NCI-H187 (cell line): ENCODE measurements around the gene ZNHIT1.

ENCODE experiments used
- DNase-seq, 2 experiments: peaks; one replicate each; lab custom pipeline; 2025; lab: John Stamatoyannopoulos, UW

ZNHIT1 gene

DNA sequence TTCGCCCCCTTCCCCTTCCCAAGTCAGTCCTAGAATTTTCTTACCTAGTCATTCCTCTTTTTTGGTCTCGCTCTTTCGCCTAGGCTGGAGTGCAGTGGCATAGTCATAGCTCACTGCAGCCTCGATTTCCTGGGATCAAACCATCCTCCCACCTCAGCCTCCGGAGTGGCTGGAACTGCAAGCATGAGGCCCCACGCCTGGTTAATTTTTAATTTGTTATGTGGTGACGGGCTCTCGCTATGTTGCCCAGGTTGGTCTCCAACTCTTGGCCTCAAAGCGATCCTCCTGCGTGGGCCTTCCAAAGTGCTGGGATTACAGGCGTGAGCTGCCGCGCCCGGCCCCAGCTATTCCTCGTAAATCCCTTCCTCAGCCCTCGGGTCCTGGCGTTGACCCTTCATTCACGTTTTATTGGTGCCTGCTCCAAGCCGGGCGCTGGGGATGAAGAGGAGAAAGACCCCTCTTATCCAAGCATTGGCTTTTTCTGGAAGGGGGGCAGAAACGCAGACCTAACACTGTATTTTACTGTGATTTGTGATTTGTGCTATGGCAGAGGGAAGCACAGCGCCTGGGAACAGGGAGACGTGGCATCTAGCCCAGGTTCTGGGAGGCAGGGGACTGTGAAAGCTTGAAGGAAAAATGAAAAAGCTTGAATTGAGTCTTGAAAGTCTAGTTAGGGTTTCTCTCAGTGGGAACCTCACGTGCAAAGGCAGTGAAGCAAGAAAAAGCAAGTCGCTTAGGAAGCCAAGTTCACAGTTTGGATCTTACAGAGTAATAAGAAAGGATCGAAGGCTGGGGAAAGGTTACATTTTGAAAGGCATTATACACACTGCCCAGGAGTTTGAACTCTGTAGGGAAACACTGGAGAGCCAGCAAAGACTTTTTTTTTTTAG is 516 bp downstream of the ZNHIT1 start:
- no peak for DNase-seq

DNA sequence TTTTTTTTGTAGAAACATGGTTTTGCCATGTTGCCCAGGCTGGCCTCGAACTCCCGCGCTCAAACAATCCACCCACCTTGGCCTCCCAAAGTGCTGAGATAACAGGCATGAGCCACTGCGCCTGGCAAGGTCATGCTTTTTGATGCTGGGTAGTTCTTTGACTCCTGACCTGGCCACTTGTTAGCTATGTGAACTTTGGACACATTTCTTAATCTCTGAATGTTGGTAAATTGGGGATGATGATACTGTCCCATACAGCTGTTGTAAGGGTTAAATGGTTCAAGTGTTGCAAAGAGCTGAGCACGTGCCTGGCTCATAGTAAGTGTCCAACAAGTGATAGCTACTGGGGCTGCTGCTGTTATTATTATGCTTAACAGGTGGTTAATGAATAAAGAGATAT is 2.3 kb downstream of the ZNHIT1 start:
- DNase-seq: no peak

DNA sequence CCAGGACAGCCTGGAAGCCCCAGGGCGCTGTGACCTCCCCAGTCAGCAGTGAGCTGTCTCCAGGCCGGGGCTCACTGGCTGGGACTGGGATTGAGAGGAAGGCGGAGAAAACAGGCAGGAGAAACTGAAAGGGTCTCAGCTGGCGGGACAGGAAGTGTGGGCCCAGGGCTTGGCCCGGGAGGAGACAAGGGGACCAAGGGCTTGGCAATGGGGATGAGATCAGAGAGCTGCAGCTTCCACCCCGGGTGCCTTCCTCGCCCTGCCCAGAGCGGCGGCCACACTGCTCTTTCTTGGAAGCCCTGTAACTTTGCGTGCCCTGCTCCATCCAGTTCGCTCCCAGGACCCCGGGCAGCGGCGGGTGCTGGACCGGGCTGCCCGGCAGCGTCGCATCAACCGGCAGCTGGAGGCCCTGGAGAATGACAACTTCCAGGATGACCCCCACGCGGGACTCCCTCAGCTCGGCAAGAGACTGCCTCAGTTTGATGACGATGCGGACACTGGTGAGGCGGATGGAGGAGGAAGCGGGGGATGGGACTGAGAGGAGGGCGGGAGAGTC is 4.4 kb downstream of the ZNHIT1 start:
- DNase-seq: no peak

GRCh38 chr7:101223528-101223927 is 5.6 kb downstream of the ZNHIT1 start:
- DNase-seq: no peak

DNA sequence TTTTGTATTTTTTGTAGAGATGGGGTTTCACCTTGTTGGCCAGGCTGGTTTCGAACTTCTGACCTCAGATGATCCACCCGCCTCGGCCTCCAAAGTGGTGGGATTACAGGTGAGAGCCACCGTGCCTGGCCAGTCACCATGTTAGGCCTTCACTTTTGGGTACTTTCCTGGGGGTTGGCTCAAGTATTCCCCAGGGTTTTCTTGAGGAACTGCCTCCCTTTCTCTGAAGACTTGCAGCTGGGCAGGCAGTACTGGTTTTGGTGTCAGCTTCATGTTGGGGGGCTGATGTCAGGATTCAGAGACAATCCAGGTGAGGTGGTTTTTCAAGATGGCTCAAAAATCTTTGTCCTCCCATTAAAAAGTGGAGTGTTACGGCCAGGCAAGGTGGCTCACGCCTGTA is 7.7 kb downstream of the ZNHIT1 start:
- DNase-seq: no peak

DNA sequence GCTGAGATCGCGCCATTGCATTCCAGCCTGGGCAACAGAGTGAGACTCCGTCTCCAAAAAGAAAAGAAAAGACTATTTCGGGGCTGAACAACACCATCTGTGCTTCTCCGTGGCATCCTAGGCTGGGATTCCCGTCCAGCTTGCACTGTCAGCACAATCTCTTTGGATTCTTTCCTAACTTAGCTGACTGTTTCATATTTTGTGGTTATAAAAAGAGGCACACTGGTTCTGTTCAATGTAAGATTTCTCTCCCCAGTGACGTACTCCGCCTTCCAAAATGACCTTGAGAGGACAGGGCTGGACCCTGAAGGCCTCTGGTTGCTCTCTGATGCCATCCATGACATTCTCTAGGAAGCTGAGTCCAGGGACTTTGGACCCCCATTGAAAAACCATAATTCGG is 8.8 kb downstream of the ZNHIT1 start:
- no peak for DNase-seq

DNA sequence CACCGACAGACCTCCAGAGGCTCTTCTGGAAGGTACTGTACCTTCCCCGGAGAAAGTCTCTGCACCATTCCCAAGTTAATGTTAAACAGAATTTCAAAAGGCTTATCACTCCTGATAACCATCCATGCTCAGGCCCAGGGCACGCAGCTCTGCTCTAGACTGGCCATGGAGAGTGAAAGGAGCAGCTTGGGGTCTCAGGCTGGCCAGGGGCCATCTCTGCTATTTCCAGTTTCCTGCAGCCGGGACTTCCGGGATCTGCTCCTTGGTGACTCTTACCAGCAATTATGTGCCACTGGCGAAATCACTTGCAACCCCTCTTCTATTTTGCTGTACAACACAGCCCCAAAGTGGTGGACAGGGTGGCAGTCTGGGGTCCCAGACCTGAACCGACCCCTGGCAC is 13.7 kb downstream of the ZNHIT1 start:
- no peak for DNase-seq

GRCh38 chr7:101232141-101232850 is 14.3 kb downstream of the ZNHIT1 start:
- peak in 1 of 2 experiments; percentile 55 for DNase-seq

DNA sequence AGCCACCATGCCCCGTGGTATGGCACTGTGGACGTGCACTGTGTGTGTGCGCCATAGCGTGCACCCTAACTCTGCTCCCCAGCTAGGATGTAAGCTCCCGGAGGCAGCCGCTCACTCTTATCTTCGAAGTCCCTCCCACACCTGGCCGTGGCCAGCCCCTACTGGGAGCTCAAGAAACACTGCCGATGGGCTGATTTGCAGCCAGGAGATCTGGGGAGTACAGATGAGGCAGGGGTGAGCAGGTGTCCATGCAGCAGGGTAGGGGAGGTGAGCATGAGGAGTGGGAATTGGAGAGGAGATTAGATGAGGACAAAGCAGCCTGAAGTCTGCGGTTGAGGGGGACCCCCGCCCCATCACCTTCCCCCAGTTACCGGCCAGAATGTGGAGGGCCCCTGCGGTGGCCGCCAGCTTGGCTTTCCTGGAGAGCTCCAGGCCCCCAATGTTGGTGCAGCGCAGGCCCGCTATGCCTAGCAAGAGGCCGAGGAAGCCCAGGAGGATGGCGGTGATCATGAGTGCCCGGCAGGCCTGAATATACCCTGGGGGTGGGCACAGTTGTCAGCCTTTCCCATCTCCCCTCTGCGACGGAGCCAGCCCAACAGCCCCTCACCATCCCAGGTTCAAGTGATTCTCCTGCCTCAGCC is 16.1 kb downstream of the ZNHIT1 start:
- DNase-seq: no peak

DNA sequence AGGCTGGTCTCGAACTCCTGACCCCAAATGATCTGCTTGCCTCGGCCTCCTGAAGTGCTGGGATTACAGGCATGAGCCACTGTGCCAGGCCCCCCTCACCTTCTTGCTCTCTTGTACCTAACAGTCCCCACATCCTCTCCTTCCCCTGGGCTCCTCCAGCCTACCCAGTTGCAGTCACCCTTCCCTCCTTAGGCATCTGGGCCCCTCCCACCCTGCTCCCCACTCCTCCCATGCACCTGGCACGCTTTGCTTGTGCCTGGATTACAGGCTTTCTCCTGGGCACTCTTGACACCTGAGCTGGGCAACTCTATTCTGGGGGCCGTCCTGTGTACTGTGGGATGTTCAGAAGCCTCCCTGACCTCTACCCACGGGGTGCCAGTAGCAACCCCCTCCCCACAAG is 16.7 kb downstream of the ZNHIT1 start:
- no peak for DNase-seq

- no peak for DNase-seq
Measured at GRCh38 chr7:101235050-101235449, 17.1 kb downstream of the ZNHIT1 start.

- DNase-seq: no peak
Measured at GRCh38 chr7:101235522-101235921, 17.6 kb downstream of the ZNHIT1 start.

- no peak for DNase-seq
Measured at GRCh38 chr7:101236292-101236835, 18.4 kb downstream of the ZNHIT1 start.

GRCh38 chr7:101237206-101238067 is 19.5 kb downstream of the ZNHIT1 start, which contains the start of gene CLDN15:
Gene CLDN15 (minus strand): TSS chr7:101237802. CDS start chr7:101237581, 221 bp downstream.
- DNase-seq: no peak

GRCh38 chr7:101238226-101239182 is 20.5 kb downstream of the ZNHIT1 start:
- DNase-seq: no peak

DNA sequence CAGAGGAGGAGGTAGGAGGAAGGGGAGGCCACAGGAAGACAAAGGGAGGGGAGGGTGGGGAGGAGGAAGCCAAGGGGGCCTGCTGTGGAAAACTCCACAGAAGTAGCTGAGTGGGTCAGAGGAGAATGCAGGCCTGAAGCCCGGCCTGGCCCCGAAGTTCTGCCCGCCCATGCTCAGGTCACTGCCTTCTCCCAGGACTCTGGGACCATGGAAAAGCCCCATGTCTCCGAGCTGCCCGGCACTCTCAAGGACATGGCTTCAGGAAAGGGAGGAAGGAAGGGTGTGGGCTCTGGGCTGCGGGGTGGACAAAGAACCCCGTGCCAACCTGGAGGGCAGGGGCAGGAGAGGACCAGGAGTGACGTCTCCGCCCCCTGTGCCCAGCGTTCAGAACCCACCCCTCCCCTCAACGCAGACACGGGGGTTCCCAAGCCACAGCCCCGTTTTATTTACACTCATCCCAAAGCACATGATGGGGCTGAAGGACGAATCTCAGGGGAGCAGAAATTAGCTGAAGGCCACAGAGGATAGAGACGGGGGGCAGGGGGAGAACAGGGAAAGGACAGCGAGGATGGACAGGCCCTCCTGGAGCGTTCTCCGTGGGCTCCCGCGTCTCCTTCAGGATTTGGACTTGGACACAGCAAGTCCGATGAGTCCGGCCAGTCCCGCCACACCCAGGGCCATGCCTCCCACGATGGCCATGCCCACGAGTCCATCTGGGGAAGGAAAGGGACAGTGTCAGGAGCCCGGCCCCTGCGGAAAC is 21.4 kb downstream of the ZNHIT1 start:
- DNase-seq: no peak

GRCh38 chr7:101239951-101240220 is 21.9 kb downstream of the ZNHIT1 start:
- DNase-seq: no peak

GRCh38 chr7:101240226-101241014 is 22.5 kb downstream of the ZNHIT1 start:
- no peak for DNase-seq

GRCh38 chr7:101241015-101241363 is 23.0 kb downstream of the ZNHIT1 start:
- DNase-seq: no peak
